Gastrocnemius medialis (tissue), 4 donors: Measurements from ENCODE around the gene PAK1IP1. TPM values are rescaled to one million over a fixed set of nuclear protein-coding genes. Genes with fewer than 3 reads are reported as not detected.
"Not testable (repeated sequence)": the region's sequence is repeated elsewhere in the genome, so short reads cannot be mapped to it uniquely, and the experiment has no call there.

Source experiments
- ATAC-seq, 2 donors: fragments of 150-250 bp; one replicate each; pipeline ENCODE4 v1.9.1; 2016
- DNase-seq, 2 donors: peaks; one replicate each; pipeline ENCODE4 v3.0.0-alpha.2; 2019
- H3K27ac ChIP-seq, 4 donors: fragments of 200-600 bp; sonication (generic); 1 replicate in 1 of 4; 2 replicates in 3 of 4; pipeline ENCODE4 v1.5.1; 2016 to 2018; ENCODE audit warnings: mild to moderate bottlenecking in 2 of 4, moderate library complexity in 1 of 4
- H3K27me3 ChIP-seq, 3 donors: fragments of 200-600 bp; sonication (generic) in 2 of 3; 1 replicate in 1 of 3; 2 replicates in 2 of 3; pipeline versions ENCODE4 v1.5.1 to v1.6.0; 2016 to 2019; ENCODE audit warnings: mild to moderate bottlenecking in 1 of 3, moderate library complexity in 1 of 3
- H3K36me3 ChIP-seq, 2 donors: fragments of 200-600 bp; sonication (generic) in 1 of 2; one replicate each; pipeline ENCODE4 v1.5.1; 2017 to 2018
- H3K4me1 ChIP-seq, 2 donors: fragments of 200-600 bp; sonication (generic) in 1 of 2; one replicate each; pipeline ENCODE4 v1.5.1; 2016 to 2017; ENCODE audit warnings: mild to moderate bottlenecking in 2 of 2
- H3K4me3 ChIP-seq, 4 donors: fragments of 200-600 bp; sonication (generic) in 3 of 4; 1 replicate in 1 of 4; 2 replicates in 3 of 4; pipeline ENCODE4 v1.5.1; 2016 to 2019; ENCODE audit warnings: mild to moderate bottlenecking in 2 of 4
- H3K9me3 ChIP-seq, 3 donors: fragments of 200-600 bp; sonication (generic) in 2 of 3; 1 replicate in 1 of 3; 2 replicates in 2 of 3; pipeline ENCODE4 v1.5.1; 2016 to 2019
- POLR2A ChIP-seq, 2 donors: fragments of 450-650 bp; IDR thresholded peaks; one replicate each; pipeline ENCODE4 v1.6.1; 2017; ENCODE audit warnings: antibody characterized with exemption in 2 of 2, mild to moderate bottlenecking in 2 of 2, moderate library complexity in 2 of 2
- in situ Hi-C, 4 donors: fragments of 200-750 bp; cut with MboI; loops; one replicate each; pipeline versions ENCODE4 v1.15.0 to v1.8.0; 2017; ENCODE audit warnings: low sequenced_read_pairs in 4 of 4
- intact Hi-C: fragments of 100-400 bp; cut with DNase I; formaldehyde crosslinking; loops from one replicate; pipeline ENCODE4 v1.15.1; 2023; ENCODE audit warnings: low total_unique reads
- total RNA-seq, 4 donors: library from RNA; depleted of rRNA; stranded (reverse); fragments of >200 nt; gene quantifications; one replicate each; pipeline versions ENCODE4 v1.1.0 to v1.2.3, GENCODE V29; 2016
- TF ChIP-seq, protein P1 (sequence below), 5 experiments: fragments of 450-650 bp in 3 of 5; fragments of 200-600 bp in 2 of 5; sonication (generic) in 2 of 5; IDR thresholded peaks in 4 of 5; conservative IDR thresholded peaks in 1 of 5; 1 replicate in 4 of 5; 2 replicates in 1 of 5; pipeline ENCODE4 v1.5.1; 2016 to 2019; ENCODE audit warnings: antibody characterized with exemption in 5 of 5, mild to moderate bottlenecking in 3 of 5, moderate library complexity in 3 of 5

Gene PAK1IP1
- total RNA-seq, 4 donors from 2014 or later, result 5.5 to 18.8 (median 14.2) TPM

DNA sequence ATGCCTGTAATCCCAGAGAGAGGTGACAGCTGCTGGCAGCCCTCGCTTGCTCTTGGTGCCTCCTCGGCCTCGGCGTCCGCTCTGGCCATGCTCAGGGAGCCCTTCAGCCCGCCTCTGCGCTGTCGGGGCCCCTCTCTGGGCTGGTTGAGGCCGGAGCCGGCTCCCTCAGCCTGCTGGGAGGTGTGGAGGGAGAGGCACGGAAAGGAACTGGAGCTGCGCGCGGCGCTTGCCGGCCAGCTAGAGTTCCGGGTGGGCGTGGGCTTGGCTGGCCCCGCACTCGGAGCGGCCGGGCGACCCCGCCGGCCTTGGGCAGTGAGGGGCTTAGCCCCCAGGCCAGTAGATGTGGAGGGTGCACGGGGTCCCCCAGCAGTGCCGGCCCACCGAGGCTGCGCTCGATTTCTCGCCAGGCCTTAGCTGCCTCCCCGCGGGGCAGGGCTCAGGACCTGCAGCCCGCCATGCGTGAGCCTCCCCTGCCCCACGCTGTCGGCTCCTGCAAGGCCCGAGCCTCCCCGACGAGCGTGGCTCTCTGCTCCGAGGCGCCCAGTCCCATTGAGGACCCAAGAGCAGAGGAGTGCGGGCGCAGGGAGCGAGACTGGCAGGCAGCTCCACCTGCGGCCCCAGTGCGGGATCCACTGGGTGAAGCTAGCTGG is 34.9 kb upstream of the PAK1IP1 start:
- Histone ChIP-seq H3K4me3 (peak overlapping the region in 2 of 4 donors; percentile 21 to 37), H3K36me3 (no peaks in the 10 kb centered on the region), H3K9me3 (no peaks in the 10 kb centered on the region), H3K27ac (no peak overlapping the region), H3K27me3 (no peaks in the 10 kb centered on the region), H3K4me1 (peaks cover 0 to 5% of the 10 kb centered on the region in 2 donors)
- intact Hi-C loops (no loop called here), in situ Hi-C loops (no loop called here)
- no peak for ATAC-seq
- DNase-seq, result no peak
- TF ChIP-seq, protein P1, sequence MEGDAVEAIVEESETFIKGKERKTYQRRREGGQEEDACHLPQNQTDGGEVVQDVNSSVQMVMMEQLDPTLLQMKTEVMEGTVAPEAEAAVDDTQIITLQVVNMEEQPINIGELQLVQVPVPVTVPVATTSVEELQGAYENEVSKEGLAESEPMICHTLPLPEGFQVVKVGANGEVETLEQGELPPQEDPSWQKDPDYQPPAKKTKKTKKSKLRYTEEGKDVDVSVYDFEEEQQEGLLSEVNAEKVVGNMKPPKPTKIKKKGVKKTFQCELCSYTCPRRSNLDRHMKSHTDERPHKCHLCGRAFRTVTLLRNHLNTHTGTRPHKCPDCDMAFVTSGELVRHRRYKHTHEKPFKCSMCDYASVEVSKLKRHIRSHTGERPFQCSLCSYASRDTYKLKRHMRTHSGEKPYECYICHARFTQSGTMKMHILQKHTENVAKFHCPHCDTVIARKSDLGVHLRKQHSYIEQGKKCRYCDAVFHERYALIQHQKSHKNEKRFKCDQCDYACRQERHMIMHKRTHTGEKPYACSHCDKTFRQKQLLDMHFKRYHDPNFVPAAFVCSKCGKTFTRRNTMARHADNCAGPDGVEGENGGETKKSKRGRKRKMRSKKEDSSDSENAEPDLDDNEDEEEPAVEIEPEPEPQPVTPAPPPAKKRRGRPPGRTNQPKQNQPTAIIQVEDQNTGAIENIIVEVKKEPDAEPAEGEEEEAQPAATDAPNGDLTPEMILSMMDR (IDR thresholded peaks at IDR 0.05 in 4 of 5, conservative IDR thresholded peaks at IDR 0.05 in 1 of 5), result no peak
- no peak for TF ChIP-seq POLR2A (IDR thresholded peaks at IDR 0.05)

DNA sequence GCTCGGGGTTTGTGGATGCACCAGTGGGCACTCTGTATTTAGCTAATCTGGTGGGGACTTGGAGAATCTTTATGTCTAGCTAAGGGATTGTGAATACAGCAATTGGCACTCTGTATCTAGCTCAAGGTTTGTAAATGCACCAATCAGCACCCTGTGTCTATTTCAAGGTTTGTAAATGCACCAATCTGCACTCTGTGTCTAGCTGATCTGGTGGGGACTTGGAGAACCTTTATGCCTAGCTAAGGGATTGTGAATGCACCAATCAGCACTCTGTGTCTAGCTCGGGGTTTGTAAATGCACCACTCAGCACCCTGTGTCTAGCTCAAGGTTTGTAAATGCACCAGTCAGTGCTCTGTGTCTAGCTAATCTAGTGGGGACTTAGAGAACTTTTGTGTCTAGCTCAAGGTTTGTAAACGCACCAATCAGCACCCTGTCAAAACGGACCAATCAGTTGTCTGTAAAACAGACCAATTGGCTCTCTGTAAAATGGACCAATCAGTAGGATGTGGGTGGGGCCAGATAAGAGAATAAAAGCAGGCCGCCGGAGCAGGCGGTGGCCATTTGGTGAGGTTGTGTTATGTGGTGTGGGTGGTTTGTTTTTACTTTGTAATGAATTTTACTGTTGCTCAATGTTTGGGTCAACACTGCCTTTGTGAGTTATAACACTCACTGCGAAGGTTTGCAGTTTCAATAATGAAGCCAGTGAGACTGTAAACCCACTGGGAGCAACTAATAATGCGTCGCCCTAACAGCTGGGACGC is 34.2 kb upstream of the PAK1IP1 start:
- in situ Hi-C loops, intact Hi-C loops, H3K4me3 ChIP-seq, H3K36me3 ChIP-seq, H3K4me1 ChIP-seq, DNase-seq, H3K9me3 ChIP-seq, H3K27me3 ChIP-seq, H3K27ac ChIP-seq, ATAC-seq: not testable (repeated sequence)

DNA sequence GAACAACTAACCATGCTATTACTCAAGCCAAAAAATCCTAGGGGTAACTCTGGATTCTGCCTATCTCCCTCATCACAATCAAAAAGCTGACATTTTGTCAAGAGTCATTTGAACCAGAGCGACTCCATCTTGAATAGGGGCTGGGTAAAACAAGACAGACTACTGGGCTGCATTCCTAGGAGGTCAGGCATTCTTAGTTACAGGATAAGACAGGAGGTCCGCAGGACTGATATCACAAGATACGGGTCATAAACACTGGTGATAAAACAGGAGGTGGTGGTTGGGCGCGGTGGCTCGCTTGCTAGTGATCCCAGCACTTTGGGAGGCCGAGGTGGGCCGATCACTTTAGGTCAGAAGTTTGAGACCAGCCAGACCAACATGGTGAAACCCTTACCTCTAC is 32.6 kb upstream of the PAK1IP1 start:
- Histone ChIP-seq H3K36me3 (no peaks in the 10 kb centered on the region), H3K4me3 (no peak overlapping the region), H3K4me1 (peaks cover 0 to 5% of the 10 kb centered on the region in 2 donors), H3K27me3 (no peaks in the 10 kb centered on the region), H3K9me3 (no peaks in the 10 kb centered on the region), H3K27ac (no peak overlapping the region)
- ATAC-seq (no peak), DNase-seq (no peak)
- TF ChIP-seq POLR2A (IDR thresholded peaks at IDR 0.05), result no peak
- TF ChIP-seq, protein P1 (IDR thresholded peaks at IDR 0.05 in 4 of 5, conservative IDR thresholded peaks at IDR 0.05 in 1 of 5), result no peak
- in situ Hi-C loops, result no loop called here
- intact Hi-C loops, result no loop called here

DNA sequence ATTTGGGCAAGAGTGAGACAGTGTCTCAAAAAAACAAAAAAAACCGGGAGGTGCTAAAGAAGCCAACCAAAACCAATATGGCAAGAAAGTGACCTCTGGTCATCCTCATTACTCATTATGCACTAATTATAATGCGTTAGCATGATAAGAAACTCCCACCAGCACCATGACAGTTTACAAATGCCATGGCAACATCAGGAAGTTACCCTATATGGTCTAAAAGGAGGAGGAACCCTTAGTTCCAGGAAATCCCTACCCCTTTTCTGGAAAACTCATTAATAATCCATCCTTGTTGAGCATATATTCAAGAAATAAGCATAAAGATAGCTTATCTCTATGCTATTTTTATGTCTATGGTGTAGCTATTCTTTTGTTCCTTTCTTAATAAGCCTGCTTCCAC is 32.0 kb upstream of the PAK1IP1 start:
- in situ Hi-C loops (no loop called here), intact Hi-C loops (no loop called here)
- H3K27ac ChIP-seq, result no peak overlapping the region

DNA sequence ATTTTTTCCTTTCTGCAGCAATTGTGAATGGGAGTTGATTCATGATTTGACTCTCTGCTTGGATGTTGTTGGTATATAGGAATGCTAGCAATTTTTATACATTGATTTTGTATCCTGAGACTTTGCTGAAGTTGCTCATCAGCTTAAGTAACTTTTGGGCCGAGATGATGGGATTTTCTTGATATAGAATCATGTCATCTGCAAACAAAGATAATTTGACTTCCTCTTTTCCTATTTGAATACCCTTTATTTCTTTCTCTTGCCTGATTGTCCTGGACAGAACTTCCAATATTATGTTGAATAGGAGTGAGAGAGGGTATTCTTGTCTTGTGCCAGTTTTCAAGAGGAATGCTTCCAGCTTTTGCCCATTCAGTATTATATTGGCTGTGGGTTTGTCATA is 29.2 kb upstream of the PAK1IP1 start:
- in situ Hi-C loops, H3K4me3 ChIP-seq, DNase-seq, H3K4me1 ChIP-seq, ATAC-seq, H3K36me3 ChIP-seq, H3K9me3 ChIP-seq, H3K27me3 ChIP-seq, H3K27ac ChIP-seq, intact Hi-C loops: not testable (repeated sequence)

More for the DNA sequence above, 32.0 kb upstream of the PAK1IP1 start:
- H3K4me1 ChIP-seq, result peaks cover 0 to 3% of the 10 kb centered on the region in 2 donors
- no peak overlapping the region for H3K4me3 ChIP-seq
- H3K9me3 ChIP-seq, result no peaks in the 10 kb centered on the region
- TF ChIP-seq POLR2A (IDR thresholded peaks at IDR 0.05), result no peak
- TF ChIP-seq, protein P1 (IDR thresholded peaks at IDR 0.05 in 4 of 5, conservative IDR thresholded peaks at IDR 0.05 in 1 of 5), result no peak
- ATAC-seq (no peak), DNase-seq (no peak)
- H3K36me3 ChIP-seq, result no peaks in the 10 kb centered on the region
- H3K27me3 ChIP-seq, result peaks cover 0 to 2% (median 0%) of the 10 kb centered on the region in 3 donors
